BE2C (cell line): Measurements from ENCODE around the gene ECHS1.
A peak's percentile ranks its signal among the peaks of the same experiment; 100 is the strongest.

Source experiments
- DNase-seq: peaks from one replicate; pipeline ENCODE4 v3.0.0-alpha.2; 2020
- H3K27me3 ChIP-seq: fragments of 250-450 bp; sonication (Bioruptor Pico); 2 replicates; pipeline ENCODE4 v1.5.1; 2020; ENCODE audit warnings: mild to moderate bottlenecking
- H3K36me3 ChIP-seq: fragments of 250-450 bp; sonication (Bioruptor Pico); 2 replicates; pipeline ENCODE4 v1.5.1; 2020; ENCODE audit warnings: mild to moderate bottlenecking
- H3K4me1 ChIP-seq: fragments of 250-450 bp; sonication (Bioruptor Pico); 2 replicates; pipeline ENCODE4 v1.5.1; 2020
- H3K4me3 ChIP-seq: 2 replicates; pipeline ENCODE4 v1.5.1; 2011; ENCODE audit warnings: low read depth, low read length
- H3K9me3 ChIP-seq: fragments of 250-450 bp; sonication (Bioruptor Pico); 2 replicates; pipeline ENCODE4 v1.5.1; 2020
- TF ChIP-seq, protein P1 (sequence below): IDR thresholded peaks from 2 replicates; pipeline ENCODE4 v1.5.1; 2012; ENCODE audit warnings: mild to moderate bottlenecking, low read depth, low read length

ECHS1 gene

DNA sequence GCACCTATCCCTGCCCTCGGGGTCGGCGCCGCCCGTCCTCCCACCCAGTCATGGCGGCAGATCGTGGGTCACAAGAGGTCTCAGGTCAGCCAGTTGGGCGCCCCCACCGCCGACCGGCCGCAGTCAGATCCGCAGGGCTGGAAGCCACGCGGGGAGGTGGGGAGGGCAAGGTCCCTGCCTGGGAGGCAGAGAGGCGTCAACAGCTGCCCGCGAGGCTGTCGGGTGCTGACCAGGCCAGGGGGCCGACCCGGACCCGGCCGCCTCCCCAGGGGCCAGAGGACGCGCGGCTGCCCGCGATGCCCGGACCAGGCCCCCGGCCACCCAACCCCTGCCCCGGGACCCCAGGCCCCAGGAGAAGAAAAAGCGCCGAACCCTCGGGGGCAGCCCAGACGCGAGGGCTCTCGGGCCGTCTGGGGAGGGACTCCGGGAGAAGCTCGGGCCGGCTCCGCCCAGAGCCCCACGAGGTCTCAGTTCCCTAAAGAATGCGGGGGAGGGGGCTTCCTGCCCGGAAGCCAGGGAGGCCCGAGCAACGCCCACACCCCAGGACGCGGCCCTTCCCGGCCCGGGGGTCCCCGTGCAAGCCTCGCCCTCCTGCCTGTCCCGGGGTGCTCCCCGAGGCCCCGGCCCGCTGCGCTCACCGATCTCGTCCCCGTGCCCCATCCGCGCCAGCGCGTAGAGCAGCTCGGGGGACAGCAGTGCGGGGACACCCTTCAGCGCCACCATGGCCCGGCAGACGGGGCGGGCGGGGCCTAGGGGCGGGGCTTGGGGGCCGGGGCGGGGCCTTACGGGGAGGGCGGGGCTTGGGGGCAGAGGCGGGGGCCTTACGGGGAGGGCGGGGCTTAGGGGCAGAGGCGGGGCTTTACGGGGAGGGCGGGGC, 15.6 kb downstream of the ECHS1 start, which contains the start of gene FUOM:
Gene FUOM, minus strand, starts transcription at position 735 of the 877 bp plus-strand sequence. Its CDS starts 12 bp downstream, at position 723.
- H3K9me3 ChIP-seq = no peaks in the 10 kb centered on the region
- peaks cover 6% of the 10 kb centered on the region for H3K4me1 ChIP-seq
- H3K27me3 ChIP-seq = no peaks in the 10 kb centered on the region
- TF ChIP-seq, protein P1, sequence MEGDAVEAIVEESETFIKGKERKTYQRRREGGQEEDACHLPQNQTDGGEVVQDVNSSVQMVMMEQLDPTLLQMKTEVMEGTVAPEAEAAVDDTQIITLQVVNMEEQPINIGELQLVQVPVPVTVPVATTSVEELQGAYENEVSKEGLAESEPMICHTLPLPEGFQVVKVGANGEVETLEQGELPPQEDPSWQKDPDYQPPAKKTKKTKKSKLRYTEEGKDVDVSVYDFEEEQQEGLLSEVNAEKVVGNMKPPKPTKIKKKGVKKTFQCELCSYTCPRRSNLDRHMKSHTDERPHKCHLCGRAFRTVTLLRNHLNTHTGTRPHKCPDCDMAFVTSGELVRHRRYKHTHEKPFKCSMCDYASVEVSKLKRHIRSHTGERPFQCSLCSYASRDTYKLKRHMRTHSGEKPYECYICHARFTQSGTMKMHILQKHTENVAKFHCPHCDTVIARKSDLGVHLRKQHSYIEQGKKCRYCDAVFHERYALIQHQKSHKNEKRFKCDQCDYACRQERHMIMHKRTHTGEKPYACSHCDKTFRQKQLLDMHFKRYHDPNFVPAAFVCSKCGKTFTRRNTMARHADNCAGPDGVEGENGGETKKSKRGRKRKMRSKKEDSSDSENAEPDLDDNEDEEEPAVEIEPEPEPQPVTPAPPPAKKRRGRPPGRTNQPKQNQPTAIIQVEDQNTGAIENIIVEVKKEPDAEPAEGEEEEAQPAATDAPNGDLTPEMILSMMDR = no peak
- no peaks in the 10 kb centered on the region for H3K36me3 ChIP-seq
- peak; percentile 81 for DNase-seq
- H3K4me3 ChIP-seq = peak within 1 kb of the TSS; percentile 70

DNA sequence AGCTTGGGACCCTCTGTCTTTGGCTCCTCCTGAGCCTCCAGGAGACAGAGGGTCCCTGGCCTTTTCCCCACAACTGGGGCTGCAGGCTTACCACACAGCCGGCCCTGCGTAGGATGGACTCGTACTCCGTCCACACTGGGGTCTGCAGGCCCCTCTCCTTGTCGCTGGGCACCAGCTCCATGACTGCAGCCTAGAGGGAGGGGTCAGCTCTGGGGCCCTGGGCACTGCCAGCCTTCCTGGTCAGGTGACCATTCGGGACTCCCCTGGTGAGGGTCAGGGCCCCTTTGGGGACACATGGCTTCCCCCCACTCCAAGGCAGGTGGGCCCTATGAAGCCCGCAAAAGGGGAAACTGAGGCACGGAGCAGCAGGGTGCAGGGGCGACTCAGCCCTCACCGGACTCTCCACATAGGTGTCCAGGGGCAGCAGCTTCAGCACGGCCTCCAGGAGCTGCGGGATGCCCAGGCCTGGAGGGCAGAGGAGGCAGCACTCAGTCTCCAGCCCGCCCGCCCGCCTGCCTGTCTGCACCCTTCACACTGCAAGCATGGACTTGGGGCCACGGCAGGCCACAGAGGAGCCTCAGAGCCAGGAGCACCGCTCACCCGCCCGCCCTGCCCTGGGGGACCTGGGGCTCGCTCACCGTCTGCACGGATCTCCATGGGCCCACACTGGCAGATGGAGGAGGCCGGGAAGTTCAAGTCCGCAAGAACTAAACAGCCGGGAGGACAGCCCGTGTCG, 16.4 kb downstream of the ECHS1 start:
- Histone ChIP-seq H3K4me1 (peaks cover 6% of the 10 kb centered on the region), H3K27me3 (no peaks in the 10 kb centered on the region), H3K9me3 (no peaks in the 10 kb centered on the region), H3K4me3 (peak overlapping the region; percentile 70), H3K36me3 (no peaks in the 10 kb centered on the region)
- TF ChIP-seq, protein P1 = no peak
- no peak for DNase-seq

- no peaks in the 10 kb centered on the region for H3K9me3 ChIP-seq
- no peaks in the 10 kb centered on the region for H3K36me3 ChIP-seq
- no peak for DNase-seq
- no peak overlapping the region for H3K4me3 ChIP-seq
- peaks cover 6% of the 10 kb centered on the region for H3K4me1 ChIP-seq
- TF ChIP-seq, protein P1 = no peak
- H3K27me3 ChIP-seq = no peaks in the 10 kb centered on the region
Observed at GRCh38 chr10:133355991-133356390, 17.2 kb downstream of the ECHS1 start.

DNA sequence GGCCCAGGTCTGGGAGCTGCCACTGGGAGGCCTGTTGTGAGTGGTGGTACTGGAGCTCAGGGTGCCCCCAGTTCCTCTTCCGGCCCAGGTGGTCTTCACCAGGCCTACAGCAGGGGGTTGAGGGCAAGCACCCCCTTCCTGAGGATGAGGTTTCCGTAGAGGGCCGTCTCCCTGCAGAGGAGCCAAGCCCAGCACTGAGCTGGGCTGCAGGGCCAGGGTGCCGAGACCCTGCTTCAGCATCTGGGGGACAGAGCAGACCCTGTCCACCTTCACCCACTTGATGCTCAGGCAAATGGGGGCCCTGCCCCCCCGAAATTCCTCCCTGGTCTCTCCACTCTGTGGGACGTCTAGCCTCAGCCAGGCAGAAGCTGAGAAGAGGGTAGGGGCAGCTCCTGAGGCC, 17.9 kb downstream of the ECHS1 start:
- Histone ChIP-seq H3K4me3 (no peak overlapping the region), H3K27me3 (no peaks in the 10 kb centered on the region), H3K36me3 (no peaks in the 10 kb centered on the region), H3K4me1 (peaks cover 6% of the 10 kb centered on the region), H3K9me3 (no peaks in the 10 kb centered on the region)
- no peak for DNase-seq
- TF ChIP-seq, protein P1 = no peak

- TF ChIP-seq, protein P1 = no peak
- no peak for DNase-seq
- Histone ChIP-seq H3K4me3 (no peak overlapping the region), H3K9me3 (no peaks in the 10 kb centered on the region), H3K36me3 (no peaks in the 10 kb centered on the region), H3K27me3 (no peaks in the 10 kb centered on the region), H3K4me1 (peaks cover 1% of the 10 kb centered on the region)
Observed at GRCh38 chr10:133354672-133355240, 18.4 kb downstream of the ECHS1 start.
